GM19455 (cell line): ENCODE measurements around the gene SAMD3.
"Not testable (repeated sequence)": the region's sequence is repeated elsewhere in the genome, so short reads cannot be mapped to it uniquely, and the experiment has no call there.

Experiments used
- ATAC-seq: cut with Tn5 transposase; IDR thresholded peaks from one replicate; pipeline ENCODE4 v1.9.1; 2021; ENCODE audit not compliant: unreplicated experiment

The SAMD3 gene

DNA sequence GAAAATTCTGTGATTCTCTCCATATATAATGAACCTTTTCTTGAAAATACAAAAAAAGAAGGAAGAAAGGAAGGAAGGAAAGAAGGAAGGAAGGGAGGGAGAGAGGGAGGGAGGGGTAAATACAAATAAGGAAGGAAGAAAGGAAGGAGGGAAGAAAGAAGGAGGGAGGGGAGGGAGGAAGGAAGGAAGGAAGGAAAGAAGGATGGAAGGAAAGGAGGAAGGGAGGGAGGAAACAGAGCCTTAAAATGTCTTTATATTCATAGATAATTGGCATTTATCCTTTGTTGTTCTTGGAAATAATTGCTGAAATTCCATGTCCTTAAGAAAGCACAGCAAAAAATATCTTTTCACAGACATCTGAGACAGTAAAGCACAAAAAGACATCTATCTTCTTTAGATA, 40.3 kb downstream of the SAMD3 start:
- no peak for ATAC-seq

- ATAC-seq: no peak
Observed at GRCh38 chr6:130178692-130179091, 44.1 kb downstream of the SAMD3 start.

- ATAC-seq: no peak
Observed at GRCh38 chr6:130176378-130176777, 46.4 kb downstream of the SAMD3 start.

DNA sequence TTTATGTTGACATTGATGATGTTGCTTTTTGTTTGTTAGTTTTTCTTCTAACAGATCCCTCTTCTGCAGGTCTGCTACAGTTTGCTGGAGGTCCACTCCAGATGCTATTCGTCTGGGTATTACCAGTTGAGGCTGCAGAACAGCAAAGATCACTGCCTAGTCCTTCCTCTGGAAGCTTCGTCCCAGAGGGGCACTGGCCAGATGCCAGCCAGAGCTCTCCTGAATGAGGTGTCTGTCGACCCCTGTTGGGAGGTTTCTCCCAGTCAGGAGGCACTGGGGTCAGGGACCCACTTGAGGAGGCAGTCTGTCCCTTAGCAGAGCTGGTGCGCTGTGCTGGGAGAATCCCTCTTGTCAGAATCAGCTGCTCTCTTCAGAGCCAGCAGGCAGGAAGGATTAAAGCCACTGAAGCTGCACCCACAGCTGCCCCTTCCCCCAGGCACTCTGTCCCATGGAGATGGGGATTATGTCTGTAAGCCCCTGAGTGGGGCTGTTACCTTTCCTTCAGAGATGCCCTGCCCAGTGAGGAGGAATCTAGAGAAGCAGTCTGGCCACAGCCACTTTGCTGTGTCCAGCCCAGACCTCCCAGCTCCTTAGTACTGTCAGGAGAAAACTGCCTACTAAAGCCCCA, 49.3 kb downstream of the SAMD3 start:
- not testable (repeated sequence) for ATAC-seq

DNA sequence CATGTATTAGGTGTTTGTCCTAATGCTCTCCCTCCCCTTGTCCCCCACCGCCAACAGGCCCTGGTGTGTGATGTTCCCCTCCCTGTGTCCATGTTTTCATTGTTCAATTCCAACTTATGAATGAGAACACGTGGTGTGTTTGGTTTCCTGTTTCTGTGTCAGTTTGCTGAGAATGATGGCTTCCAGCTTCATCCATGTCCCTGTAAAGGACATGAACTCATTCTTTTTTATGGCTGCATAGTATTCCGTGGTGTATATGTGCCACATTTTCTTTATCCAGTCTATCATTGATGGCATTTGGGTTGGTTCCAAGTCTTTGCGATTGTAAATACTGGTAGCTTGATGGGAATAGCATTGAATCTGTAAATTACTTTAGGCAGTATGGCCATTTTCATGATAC, 52.6 kb downstream of the SAMD3 start:
- not testable (repeated sequence) for ATAC-seq

- ATAC-seq: no peak
Observed at GRCh38 chr6:130167655-130168054, 55.1 kb downstream of the SAMD3 start.

- ATAC-seq: no peak
Observed at GRCh38 chr6:130164251-130164650, 58.5 kb downstream of the SAMD3 start.

DNA sequence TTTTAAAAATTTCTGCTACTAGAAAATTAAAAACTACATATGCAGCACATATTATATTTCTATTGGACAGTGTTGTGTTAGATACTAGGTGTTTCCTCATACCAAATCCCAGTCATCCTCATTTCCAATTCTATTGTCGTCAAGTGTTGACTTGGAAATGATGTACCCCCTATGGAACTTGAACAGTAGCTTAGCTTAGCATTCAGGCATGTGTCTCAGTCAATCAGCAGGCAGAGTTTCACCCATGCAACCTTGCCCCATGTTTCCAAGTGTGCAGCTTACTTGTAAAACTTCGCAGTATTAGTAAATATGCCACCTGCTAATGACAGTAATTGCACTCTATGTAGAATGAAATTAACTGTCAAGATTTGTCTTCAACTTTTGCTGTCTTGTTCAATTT, 59.5 kb downstream of the SAMD3 start:
- ATAC-seq: no peak

GRCh38 chr6:130162421-130162820, 60.3 kb downstream of the SAMD3 start:
- ATAC-seq: no peak

DNA sequence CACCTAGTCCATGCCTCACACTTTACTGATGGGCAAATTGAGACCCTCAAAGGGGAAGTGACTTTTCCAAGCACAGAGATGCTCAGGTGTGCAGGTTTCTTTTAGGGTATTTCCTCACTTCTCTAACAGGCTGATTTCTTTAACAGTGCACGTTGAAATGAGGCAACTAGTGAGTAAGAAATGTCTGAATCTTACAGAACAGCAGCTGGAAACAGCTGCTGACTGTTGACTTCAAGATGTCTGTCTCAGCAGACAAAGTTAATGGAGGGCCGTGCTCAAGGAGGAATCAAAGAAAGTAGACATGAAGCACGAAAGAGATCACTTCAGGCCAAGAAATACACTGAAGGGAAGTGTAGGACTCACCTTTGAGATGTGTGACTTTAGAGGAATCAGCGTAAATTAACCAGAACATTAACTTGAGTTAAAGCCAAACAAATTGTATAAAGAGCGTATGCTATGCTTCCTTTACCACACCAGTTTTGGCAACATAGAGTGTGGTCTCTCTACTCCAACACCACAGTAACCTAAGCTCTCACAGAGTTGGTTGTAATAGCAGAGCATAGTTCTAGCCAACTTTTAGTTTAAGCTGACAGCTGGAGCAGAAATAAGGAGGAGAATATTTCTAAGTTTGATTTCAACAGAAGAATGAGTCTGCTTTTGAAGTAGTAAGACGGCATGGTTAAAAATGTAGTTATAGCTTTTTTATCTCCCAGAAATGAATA, 60.9 kb downstream of the SAMD3 start:
- no peak for ATAC-seq

DNA sequence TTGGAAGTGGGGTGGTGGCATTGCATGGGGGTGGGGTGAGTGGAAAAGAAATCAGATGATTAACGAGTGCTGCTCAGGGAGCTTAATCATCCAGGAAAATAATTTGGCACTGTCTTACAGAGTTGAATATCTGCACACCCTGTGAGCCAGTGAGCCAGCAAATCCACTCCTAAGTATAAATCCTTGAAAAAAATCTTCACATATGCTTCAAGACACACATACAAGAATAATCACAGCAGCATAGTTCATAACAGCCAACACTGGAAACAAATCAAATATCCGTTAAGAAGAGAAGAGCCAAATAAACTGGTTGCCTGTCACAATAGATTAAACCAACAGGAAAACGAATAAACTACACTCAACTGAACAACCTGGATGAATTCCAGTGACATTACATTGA, 62.8 kb downstream of the SAMD3 start:
- no peak for ATAC-seq

- ATAC-seq: no peak
Observed at GRCh38 chr6:130158548-130158947, 64.2 kb downstream of the SAMD3 start.

DNA sequence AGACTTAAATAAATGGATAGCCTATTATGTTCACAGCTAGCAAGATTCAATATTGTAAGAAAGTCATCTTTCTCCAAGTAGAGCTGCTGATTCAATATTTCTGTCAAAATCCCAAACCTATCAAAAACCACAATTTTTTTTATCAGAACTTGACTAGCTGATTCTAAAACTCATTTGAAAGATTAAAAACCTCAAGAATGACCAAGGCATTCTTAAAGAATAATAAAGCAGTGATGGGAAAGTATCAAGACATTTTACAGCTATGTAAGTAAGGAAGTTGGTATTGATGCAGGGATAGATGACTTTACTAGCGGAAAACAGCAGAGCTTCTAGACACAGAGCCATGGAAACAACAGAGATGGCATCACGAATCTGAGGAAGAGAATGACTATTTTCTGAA, 64.7 kb downstream of the SAMD3 start:
- no peak for ATAC-seq

- ATAC-seq: no peak
Observed at GRCh38 chr6:130156908-130157307, 65.8 kb downstream of the SAMD3 start.

DNA sequence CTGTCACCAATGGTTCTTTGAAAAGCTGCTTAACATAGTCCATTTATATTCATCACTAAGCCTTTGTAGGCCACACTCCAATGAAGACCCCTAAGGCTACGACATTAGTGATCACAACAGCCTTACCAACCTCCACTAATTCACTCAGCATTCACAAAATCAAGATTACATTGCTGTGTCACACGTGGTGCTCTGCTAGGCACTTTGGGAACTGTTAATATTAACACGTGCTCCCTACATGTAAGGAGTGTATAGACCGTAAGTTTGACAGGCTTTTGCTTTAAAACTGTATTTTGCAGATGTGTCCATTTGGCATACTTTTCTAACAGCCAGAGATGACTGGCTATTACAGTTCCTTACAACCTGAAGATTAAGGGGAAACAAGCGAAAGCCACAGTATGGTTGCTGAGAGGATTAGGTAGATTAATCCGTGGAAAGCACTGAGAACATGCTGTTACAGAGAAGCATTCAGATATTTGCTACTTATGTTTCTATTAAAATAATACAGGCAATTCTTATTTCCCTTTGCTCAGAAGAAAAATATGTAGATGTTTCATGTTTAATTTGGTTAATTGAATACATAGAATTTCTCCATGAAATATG, 69.7 kb downstream of the SAMD3 start:
- ATAC-seq: no peak

DNA sequence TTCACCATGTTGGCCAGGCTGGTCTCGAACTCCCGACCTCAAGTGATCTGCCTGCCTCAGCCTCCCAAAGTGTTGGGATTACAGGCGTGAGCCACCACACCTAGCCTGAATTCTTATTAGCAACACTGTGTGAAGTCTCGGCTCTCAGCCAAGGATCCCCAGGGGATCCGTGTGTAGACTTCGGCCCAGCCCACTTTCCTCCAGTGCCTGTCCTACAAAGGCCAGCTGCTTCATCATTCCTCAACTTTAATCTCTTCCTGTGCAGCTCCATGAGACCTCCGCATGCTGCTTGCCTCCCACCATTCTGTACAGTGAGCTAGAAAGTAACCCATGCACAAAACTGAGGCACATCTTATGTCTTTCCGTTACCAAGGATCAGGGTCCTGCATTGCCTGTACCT, 71.8 kb downstream of the SAMD3 start:
- ATAC-seq: no peak

DNA sequence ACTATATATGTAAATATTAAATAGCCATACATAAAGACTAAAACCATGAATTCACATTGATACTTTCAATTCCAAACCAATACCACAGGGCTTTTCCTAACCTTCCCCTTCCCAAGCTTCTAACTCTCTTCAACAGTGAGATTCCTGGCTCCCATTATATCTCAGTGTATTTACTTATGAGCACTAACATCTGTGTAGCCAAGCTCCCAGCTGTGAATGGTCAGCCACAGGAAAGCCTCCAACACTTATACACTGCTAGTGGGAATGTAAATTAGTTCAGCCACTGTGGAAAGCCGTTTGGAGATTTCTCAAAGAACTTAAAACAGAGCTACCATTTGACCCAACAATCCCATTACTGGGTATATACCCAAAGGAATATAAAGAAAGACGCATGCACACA, 73.7 kb downstream of the SAMD3 start:
- not testable (repeated sequence) for ATAC-seq

DNA sequence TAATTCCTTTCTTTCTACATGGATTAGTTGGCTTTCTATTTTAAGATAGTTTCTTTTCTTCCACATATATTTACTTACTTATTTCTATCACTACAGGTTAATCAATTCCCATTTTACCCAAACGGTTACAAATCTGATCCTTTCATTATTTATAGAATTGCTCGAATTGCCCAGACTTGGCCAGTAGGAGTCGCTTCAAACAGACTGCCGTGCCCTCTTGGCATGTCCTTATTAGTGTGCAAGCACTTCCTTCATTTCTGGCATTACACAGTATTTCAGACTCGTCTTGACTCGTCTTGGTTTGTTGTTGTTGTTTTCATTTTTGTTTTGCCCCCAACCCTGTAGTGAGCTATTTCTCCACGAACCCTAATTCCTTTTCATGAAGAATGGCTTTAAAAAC, 74.6 kb downstream of the SAMD3 start:
- no peak for ATAC-seq

DNA sequence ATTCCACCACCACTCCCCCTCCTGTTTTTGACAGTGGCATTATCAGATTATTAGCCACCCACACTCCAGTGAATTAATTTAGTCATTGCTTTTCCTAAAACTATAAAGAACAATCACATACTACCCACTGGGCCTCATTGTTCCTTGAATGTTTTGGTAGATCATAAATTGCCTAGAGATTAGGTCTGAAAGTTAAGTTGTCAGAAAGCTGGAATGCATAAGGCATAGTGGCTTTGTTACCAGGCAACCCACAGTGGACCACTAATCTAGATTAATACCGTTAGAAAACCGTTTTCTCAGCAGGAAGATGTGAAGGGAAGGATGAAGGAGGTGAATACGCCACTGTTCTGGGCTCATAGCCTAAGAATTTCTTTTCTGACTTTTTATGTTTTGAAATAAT, 75.6 kb downstream of the SAMD3 start:
- no peak for ATAC-seq

GRCh38 chr6:130143709-130144108, 79.0 kb downstream of the SAMD3 start:
- no peak for ATAC-seq

DNA sequence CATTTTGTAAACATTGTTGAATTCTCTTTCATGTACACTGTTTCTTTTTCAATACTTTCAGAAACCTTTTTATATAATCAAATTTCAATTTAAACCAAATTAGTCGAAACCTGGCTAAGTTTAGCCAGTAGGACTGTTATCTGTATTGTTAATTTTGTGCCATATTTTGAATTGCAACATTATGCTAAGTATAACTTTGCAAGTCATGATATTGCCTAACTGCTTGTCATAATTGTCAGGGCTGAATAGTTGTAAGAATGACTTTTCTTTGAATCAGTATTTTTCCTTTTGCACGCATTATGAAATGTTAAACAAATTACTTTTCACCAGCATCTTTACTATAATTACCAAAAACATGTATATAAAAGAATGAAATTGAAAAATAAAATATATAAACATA, 82.7 kb downstream of the SAMD3 start:
- no peak for ATAC-seq

GRCh38 chr6:130138909-130139242, 83.9 kb downstream of the SAMD3 start:
- ATAC-seq: peak; percentile 17
